Stimulated activated CD4-positive, alpha-beta T cell treated with anti-CD3 and anti-CD28 coated beads, Interleukin-4, amount 100 ng/mL, for 1 hour (primary cell): Measurements from ENCODE around the gene DNAH3.
"Not testable (repeated sequence)": the region's sequence is repeated elsewhere in the genome, so short reads cannot be mapped to it uniquely, and the experiment has no call there.

Experiments used
- DNase-seq: peaks from one replicate; pipeline ENCODE4 v3.0.0-alpha.2; 2020

DNAH3 gene

GRCh38 chr16:20976576-20976975, 174.1 kb downstream of the DNAH3 start:
- DNase-seq: no peak

GRCh38 chr16:20973201-20973600, 177.4 kb downstream of the DNAH3 start:
- DNase-seq: not testable (repeated sequence)

- DNase-seq: no peak
Observed at GRCh38 chr16:20971401-20971800, 179.2 kb downstream of the DNAH3 start.

GRCh38 chr16:20969386-20969785, 181.3 kb downstream of the DNAH3 start:
- DNase-seq: no peak

- no peak for DNase-seq
Observed at GRCh38 chr16:20968765-20969164, 181.9 kb downstream of the DNAH3 start.

GRCh38 chr16:20960899-20961298, 189.7 kb downstream of the DNAH3 start:
- no peak for DNase-seq

GRCh38 chr16:20957153-20957552, 193.5 kb downstream of the DNAH3 start:
- no peak for DNase-seq

- DNase-seq: no peak
Observed at GRCh38 chr16:20956319-20956718, 194.3 kb downstream of the DNAH3 start.

- DNase-seq: no peak
Observed at GRCh38 chr16:20954574-20954973, 196.1 kb downstream of the DNAH3 start.

GRCh38 chr16:20952139-20952920, 198.3 kb downstream of the DNAH3 start:
- no peak for DNase-seq

- no peak for DNase-seq
Observed at GRCh38 chr16:20950294-20950693, 200.4 kb downstream of the DNAH3 start.

GRCh38 chr16:20949660-20950059, 201.0 kb downstream of the DNAH3 start:
- DNase-seq: no peak

GRCh38 chr16:20948444-20948843, 202.2 kb downstream of the DNAH3 start:
- no peak for DNase-seq

GRCh38 chr16:20946015-20946629, 204.5 kb downstream of the DNAH3 start:
- DNase-seq: no peak

GRCh38 chr16:20945575-20945875, 205.1 kb downstream of the DNAH3 start:
- DNase-seq: not testable (repeated sequence)

- DNase-seq: peak; percentile 21
Observed at GRCh38 chr16:20944861-20945574, 205.6 kb downstream of the DNAH3 start.

- DNase-seq: no peak
Observed at GRCh38 chr16:20942256-20942655, 208.4 kb downstream of the DNAH3 start.

- no peak for DNase-seq
Observed at GRCh38 chr16:20941636-20941926, 209.1 kb downstream of the DNAH3 start.

GRCh38 chr16:20940871-20941635, 209.6 kb downstream of the DNAH3 start:
- no peak for DNase-seq

GRCh38 chr16:20939611-20940010, 211.0 kb downstream of the DNAH3 start:
- no peak for DNase-seq

- DNase-seq: no peak
Observed at GRCh38 chr16:20938426-20938825, 212.2 kb downstream of the DNAH3 start.

- DNase-seq: no peak
Observed at GRCh38 chr16:20937736-20938135, 212.9 kb downstream of the DNAH3 start.

- DNase-seq: no peak
Observed at GRCh38 chr16:20933589-20933988, 217.1 kb downstream of the DNAH3 start.
